GM18868 (cell line): ENCODE results near the gene EIF4E1B.

Source experiments
- ATAC-seq: cut with Tn5 transposase; IDR thresholded peaks from one replicate; pipeline ENCODE4 v1.9.1; 2021; ENCODE audit warnings: mild to moderate bottlenecking, moderate library complexity; ENCODE audit not compliant: unreplicated experiment

EIF4E1B gene

DNA sequence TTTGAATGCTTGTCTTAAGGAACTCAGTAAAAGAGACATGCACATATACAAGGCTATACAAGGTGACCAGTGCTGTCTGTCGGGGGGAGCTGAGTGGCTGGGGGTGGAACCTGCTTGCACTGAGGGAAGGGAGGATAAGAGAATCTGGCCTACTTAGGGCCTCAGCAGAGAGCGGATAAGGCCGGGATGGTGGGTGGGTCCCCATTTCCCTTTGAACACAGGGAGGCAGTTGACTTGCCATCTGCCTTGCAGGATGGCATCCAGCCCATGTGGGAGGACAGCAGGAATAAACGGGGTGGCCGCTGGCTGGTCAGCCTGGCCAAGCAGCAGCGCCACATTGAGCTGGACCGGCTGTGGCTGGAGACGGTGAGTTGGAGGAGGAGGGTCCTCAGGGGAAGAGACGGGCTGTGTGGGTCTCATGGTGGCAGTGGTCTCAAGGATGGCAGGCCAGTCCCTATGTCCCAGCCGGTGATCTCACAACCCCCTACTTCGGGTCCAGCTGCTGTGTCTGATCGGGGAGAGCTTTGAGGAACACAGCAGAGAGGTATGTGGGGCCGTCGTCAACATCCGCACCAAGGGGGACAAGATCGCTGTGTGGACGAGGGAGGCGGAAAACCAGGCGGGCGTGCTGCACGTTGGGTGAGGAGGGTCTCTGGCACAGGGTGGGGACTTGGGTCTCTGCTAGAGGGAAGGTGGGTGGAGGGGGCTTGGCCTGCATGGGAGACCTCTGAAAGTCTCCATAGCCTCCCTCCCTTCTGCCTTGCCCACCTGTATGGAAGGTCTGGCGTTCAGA lies 14.6 kb downstream of the EIF4E1B start:
- ATAC-seq = no peak

DNA sequence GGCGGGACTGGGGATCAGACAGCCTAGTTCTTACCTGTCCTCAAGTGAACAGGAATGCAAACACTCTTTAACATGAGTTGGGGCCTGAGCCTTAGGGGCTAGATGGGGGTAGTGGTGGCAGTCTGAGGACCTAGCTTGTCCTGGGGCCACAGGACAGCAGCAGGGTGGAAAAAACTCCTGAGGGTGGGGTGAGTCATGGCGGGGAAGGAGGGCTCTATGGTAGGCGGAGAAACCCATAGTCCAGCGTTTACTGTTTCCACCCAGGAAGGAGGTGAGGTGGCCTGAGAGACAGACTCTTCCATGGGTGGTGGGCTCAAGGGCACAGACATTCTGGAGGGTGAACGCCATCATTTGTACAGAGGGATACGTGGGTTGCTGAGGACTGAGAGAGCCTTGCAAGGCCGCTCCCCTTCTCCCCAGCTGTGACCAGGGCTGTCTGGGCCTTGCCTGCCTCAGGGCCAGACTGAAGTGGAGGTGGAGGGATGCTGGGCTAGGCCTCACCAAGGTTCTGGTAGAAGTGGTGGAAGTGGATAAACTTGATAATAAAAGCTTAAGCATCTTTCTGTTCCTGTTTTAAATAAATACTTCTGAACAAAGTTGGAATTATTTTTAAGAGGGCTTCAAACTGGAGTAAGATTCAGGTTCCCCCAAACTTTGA lies 15.7 kb downstream of the EIF4E1B start:
- ATAC-seq = no peak

- peak; percentile 9 for ATAC-seq
Observed at GRCh38 chr5:176646707-176647029, 16.2 kb downstream of the EIF4E1B start.

- ATAC-seq = peak; percentile 94
Observed at GRCh38 chr5:176647030-176647842, 16.8 kb downstream of the EIF4E1B start, which contains the start of gene TSPAN17. TSS of gene TSPAN17 (plus strand) at chr5:176647484. CDS start at chr5:176647616, 132 bp downstream.

DNA sequence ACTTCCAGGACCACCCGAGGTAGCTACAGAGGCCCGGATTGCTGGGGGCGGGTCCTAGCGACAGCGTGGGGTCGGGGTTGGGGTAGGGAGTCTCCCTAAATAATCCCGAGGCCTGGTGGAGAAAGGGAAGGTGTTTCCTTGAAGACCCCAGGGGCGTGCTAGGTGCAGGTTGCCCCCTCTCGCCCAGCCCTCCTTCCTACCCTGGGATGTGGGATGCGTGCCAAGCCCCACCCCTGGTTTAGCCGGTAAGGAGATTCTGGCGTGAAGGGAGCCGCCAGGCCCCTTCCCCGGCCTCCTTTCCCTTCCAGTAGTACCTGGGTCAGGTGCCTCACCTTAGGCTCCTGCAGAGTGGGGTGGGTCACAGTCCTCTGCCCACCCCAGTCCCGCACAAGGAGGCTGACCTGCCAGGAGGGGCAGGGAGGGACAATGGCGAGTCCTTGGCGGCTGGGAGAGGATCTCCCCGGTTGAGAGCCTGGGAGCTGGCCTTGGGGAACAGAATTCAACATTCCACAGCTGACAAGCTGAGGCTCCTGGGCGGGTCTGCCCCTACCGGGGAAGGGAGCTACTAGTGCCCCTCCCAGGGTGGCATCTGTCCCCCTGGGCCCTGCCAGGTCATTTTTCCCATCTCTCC lies 17.5 kb downstream of the EIF4E1B start:
- ATAC-seq = no peak

DNA sequence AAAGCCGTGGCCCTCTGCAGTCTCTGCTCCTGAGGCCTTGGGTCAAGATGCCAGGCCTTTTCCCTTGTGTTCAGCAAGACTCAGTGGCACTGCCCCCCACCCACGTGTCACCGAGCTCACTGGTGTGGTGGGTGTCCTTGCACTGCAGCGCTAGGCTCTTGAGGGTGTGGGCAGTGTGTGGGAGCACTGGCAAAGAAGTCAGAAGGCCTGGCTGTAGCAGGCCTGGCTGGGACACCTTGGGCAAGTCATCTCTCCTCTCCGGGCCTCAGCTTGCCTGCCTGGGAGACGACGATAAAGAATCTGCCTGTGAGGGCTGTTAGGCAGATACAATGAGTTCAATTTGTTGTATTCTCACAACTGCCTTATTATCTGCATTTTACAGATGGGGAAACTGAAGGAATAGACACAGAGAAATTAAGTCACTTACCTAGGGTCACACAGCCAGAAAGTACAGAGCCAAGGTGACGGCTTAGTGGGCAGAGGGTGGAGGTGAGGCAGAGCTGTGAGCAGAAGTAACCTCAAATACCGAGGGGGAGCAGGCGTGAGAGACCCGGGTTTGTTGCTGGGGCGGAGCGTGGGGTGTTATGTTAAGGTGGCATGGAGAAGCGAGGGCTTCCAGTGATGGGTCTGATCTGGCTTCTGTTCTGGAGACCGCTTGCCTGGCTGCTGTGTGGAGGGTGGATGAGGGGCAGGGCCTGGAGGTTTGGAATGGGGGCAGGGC lies 18.2 kb downstream of the EIF4E1B start:
- ATAC-seq = no peak

- ATAC-seq = no peak
Observed at GRCh38 chr5:176650354-176650884, 19.9 kb downstream of the EIF4E1B start.

GRCh38 chr5:176651472-176651980 lies 21.1 kb downstream of the EIF4E1B start:
- no peak for ATAC-seq

GRCh38 chr5:176652136-176652535 lies 21.7 kb downstream of the EIF4E1B start:
- ATAC-seq = no peak

GRCh38 chr5:176653401-176654385 lies 23.2 kb downstream of the EIF4E1B start:
- ATAC-seq = no peak

DNA sequence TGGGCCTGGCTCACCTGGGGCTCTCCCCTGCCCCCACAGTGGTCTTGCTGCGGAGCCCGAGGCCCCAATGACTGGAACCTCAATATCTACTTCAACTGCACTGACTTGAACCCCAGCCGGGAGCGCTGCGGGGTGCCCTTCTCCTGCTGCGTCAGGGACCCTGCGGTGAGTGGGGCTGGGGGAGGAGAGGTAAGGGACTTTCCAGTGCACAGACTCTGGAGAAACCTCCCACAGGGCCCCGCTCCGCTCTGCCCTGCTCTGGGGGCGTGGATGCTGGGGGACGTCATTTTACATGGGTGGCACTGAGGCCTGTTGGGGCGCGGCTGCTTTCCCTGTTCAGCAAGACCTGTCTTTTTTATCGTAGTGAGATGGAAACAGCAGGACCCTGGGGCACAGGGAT lies 24.4 kb downstream of the EIF4E1B start:
- no peak for ATAC-seq

- no peak for ATAC-seq
Observed at GRCh38 chr5:176656467-176656990, 26.1 kb downstream of the EIF4E1B start.

- ATAC-seq = peak; percentile 50
Observed at GRCh38 chr5:176658007-176658599, 27.6 kb downstream of the EIF4E1B start.

DNA sequence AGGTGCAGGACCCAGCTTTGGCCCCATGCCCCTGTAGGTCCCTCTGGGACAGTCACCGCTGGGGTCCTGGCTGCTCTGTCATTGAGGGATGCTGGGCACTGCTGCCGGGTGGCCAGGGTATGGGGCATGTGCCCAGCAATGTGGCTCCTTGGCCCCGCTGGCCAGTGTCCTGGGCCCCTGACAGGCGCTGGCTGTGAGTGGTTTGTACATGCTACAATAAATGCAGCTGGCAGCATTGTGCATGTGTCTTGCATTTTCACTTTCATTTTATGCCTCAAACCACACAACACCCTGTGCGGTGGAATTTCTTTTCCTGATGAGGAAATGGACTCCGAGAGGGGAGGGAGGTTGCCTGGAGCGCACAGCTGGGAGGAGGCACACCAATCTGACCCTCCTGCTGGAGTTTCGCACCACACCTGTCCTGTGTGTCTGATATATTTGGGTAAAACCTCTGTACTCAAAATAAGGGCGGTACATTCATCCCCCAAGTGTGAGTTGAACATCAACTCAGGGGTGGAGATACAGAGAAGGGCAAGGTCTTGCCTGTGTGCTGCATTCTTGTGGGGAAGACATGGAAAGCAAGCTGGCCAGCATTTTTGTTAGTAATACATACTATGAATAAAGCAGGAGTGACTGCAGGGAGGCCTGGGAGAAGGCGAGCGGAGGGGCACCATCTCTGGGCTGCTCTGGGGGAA lies 28.5 kb downstream of the EIF4E1B start:
- no peak for ATAC-seq

- ATAC-seq = no peak
Observed at GRCh38 chr5:176659512-176659839, 29.0 kb downstream of the EIF4E1B start.

DNA sequence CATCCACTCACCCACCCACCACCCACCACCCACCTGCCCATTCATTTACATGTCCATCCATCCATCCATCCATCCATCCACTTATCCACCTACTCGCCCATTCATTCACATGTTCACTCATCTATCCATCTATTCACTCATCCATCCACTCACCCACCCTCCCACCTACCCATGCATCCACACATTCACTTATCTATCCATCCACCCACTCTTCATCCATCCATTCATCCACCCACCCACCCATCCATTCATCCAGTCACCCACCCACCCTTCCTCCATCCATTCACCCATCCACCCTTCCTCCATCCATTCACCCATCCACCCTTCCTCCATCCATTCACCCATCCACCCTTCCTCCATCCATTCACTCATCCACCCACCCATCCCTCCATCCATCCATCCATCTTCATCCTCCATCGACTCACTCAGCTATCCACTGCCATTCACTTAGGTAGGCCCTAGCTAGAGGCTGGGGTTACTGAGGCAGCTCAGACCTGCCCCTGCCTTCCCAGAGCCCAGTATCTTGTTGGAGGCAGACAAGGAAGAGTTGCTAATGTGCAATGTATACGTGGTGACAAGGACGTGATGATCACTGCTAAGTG lies 29.5 kb downstream of the EIF4E1B start:
- ATAC-seq = no peak

- peak; percentile 37 for ATAC-seq
Observed at GRCh38 chr5:176660530-176660859, 30.0 kb downstream of the EIF4E1B start.
